ENCODE results near the gene DOCK11.
"Not testable (repeated sequence)": the region's sequence is repeated elsewhere in the genome, so short reads cannot be mapped to it uniquely, and the experiment has no call there.

DOCK11 gene

GRCh38 chrX:118495061-118495921 is at the start of gene DOCK11:
Gene DOCK11, plus strand, starts transcription at chrX:118495815. Its CDS starts 157 bp downstream, at chrX:118495972.
- H3K4me1 Mint-ChIP-seq, result peaks cover 13% of the 10 kb centered on the region
- no peaks in the 10 kb centered on the region for H3K9me3 Mint-ChIP-seq
- peak within 1 kb of the TSS; percentile 97 for H3K27ac Mint-ChIP-seq
- peaks cover 4% of the 10 kb centered on the region for H3K36me3 Mint-ChIP-seq
- H3K4me3 Mint-ChIP-seq, result peak within 1 kb of the TSS; percentile 97
- DNase-seq (ENCODE audit: low spot score in 2 of 2), result peak; percentile 54 to 69
- peak; percentile 71 for ATAC-seq (ENCODE audit: low read depth)
- H3K27me3 Mint-ChIP-seq, result no peaks in the 10 kb centered on the region

DNA sequence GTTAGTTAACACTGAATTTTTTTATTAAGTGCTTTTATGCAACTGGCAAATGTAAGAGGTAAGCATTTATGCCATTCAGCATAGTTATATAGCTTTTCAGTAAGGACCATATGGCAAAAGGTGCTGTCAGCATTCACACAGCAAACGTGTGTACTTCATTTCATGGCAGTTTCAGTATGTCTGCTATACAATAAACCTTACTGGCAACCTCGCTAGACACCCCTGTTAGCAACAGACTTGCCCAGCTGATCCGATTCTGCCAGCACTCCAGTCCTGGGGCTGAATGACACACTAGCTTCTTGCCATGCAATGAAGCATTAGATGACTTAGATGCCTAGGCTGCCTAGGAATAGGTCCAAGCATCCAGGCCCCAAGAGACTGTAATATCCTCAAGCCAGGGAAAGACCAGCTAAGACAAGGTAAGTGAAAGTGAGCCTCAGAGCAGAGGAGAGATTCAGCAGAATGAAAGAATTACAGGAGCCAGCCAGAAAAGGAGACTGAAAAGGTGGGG is 47.3 kb upstream of the DOCK11 start:
- no peak for ATAC-seq (ENCODE audit: low read depth)
- Mint-ChIP-seq H3K9me3 (no peaks in the 10 kb centered on the region), H3K27me3 (no peaks in the 10 kb centered on the region), H3K4me3 (no peak overlapping the region), H3K4me1 (no peaks in the 10 kb centered on the region), H3K27ac (no peak overlapping the region), H3K36me3 (peaks cover 10% of the 10 kb centered on the region)
- no peak for DNase-seq (ENCODE audit: low spot score in 2 of 2)

DNA sequence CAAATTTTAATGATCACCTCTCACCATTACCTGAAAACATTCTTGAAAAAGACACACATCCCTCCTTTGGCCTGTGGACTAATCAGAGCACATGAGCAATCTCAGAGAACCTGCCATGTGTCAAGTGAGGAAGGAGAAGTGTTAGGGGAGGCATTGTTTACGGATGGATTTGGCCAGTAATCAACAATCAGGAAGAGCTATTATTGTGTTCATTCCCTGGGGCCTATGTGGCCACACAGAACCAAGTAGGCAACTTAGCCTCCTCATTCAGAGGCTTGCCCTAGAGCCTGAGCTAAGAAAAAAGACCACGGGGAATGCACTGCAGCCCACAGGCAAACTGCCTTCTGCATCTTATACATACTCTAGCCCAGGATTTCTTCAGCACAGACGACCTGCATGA is 40.6 kb upstream of the DOCK11 start:
- peaks cover 5% of the 10 kb centered on the region for H3K36me3 Mint-ChIP-seq
- no peak for DNase-seq (ENCODE audit: low spot score in 2 of 2)
- H3K27ac Mint-ChIP-seq, result no peak overlapping the region
- H3K4me1 Mint-ChIP-seq, result peaks cover 4% of the 10 kb centered on the region
- H3K4me3 Mint-ChIP-seq, result no peak overlapping the region
- no peaks in the 10 kb centered on the region for H3K27me3 Mint-ChIP-seq
- no peaks in the 10 kb centered on the region for H3K9me3 Mint-ChIP-seq
- ATAC-seq (ENCODE audit: low read depth), result no peak

DNA sequence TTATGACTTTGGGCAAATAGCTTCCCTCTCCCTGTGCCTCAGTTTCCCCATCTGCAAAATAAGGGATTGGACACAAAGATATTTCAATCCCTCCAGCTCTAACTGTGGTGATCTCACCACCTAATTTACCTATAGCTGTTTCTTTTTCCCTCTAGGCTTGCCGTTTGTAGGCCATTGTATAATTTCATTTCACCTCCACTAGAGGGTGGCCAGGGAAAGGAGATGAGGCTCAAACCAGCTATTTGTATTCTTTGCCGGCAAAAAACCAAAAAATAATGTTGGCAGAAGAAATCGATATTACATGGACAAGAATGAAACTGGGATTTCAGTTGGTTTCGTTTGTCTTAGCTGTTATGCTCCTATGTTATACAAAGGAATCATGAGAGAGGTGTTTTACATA is 36.1 kb upstream of the DOCK11 start:
- peak; percentile 76 for ATAC-seq (ENCODE audit: low read depth)
- Mint-ChIP-seq H3K27me3 (no peaks in the 10 kb centered on the region), H3K36me3 (no peaks in the 10 kb centered on the region), H3K9me3 (no peaks in the 10 kb centered on the region), H3K27ac (no peak overlapping the region), H3K4me1 (peaks cover 4% of the 10 kb centered on the region), H3K4me3 (no peak overlapping the region)
- peak in 1 of 2 donors; percentile 9 for DNase-seq (ENCODE audit: low spot score in 2 of 2)

DNA sequence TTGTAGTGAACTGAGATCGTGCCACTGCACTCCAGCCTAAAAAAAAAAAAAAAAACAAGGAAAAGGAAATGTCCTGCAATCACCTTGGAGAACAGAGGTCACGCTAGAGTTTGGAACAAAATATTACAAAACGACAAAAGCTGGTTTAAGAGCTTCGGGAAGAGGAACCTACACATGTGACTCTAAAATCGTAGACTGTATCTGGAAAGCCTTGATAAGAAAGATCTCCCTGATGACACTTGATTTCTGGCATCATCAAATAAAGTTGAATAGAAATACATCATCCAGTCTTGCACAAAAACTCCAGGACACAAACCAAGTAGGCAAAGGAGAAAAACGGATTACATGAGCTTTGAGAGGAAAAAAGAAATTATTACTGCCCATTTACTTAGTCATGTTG is 31.1 kb upstream of the DOCK11 start:
- Mint-ChIP-seq H3K4me1 (peaks cover 2% of the 10 kb centered on the region), H3K36me3 (no peaks in the 10 kb centered on the region), H3K27me3 (no peaks in the 10 kb centered on the region), H3K4me3 (no peak overlapping the region), H3K27ac (no peak overlapping the region), H3K9me3 (no peaks in the 10 kb centered on the region)
- ATAC-seq (ENCODE audit: low read depth) (no peak), DNase-seq (ENCODE audit: low spot score in 2 of 2) (no peak)

DNA sequence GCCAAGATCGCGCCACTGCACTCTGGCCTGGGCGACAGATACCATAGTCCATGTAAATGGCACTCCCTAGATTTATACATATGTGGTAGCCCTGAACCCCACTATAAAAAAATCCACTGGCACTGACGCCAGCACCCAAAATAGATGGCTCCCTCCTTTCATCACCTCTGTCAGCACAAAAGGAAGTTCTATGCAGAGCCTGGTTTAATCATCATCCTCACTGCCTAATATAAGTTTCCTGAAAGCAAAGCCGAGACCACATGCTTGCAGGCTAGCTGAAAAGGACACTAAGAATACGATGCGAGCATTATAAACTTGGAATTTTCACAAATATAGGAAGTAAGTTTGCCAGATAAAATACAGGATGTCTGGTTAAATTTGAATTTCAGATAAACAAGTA is 27.5 kb upstream of the DOCK11 start:
- no peak overlapping the region for H3K27ac Mint-ChIP-seq
- no peak for ATAC-seq (ENCODE audit: low read depth)
- no peaks in the 10 kb centered on the region for H3K36me3 Mint-ChIP-seq

GRCh38 chrX:118470721-118471347 is 24.8 kb upstream of the DOCK11 start:
- H3K36me3 Mint-ChIP-seq, result not testable (repeated sequence)

More for the DNA sequence above, 27.5 kb upstream of the DOCK11 start:
- no peaks in the 10 kb centered on the region for H3K4me1 Mint-ChIP-seq
- H3K4me3 Mint-ChIP-seq, result no peak overlapping the region
- no peak for DNase-seq (ENCODE audit: low spot score in 2 of 2)
- H3K27me3 Mint-ChIP-seq, result no peaks in the 10 kb centered on the region
- no peaks in the 10 kb centered on the region for H3K9me3 Mint-ChIP-seq

GRCh38 chrX:118474586-118474985 is 21.0 kb upstream of the DOCK11 start:
- no peak overlapping the region for H3K27ac Mint-ChIP-seq
- no peak for DNase-seq (ENCODE audit: low spot score in 2 of 2)
- ATAC-seq (ENCODE audit: low read depth), result no peak
- no peaks in the 10 kb centered on the region for H3K27me3 Mint-ChIP-seq
- no peaks in the 10 kb centered on the region for H3K36me3 Mint-ChIP-seq
- H3K4me1 Mint-ChIP-seq, result no peaks in the 10 kb centered on the region
- H3K4me3 Mint-ChIP-seq, result no peak overlapping the region
- H3K9me3 Mint-ChIP-seq, result no peaks in the 10 kb centered on the region

More at GRCh38 chrX:118470721-118471347, 24.8 kb upstream of the DOCK11 start:
- H3K4me3 Mint-ChIP-seq; H3K4me1 Mint-ChIP-seq; H3K27ac Mint-ChIP-seq; H3K27me3 Mint-ChIP-seq; DNase-seq (ENCODE audit: low spot score in 2 of 2); H3K9me3 Mint-ChIP-seq; ATAC-seq (ENCODE audit: low read depth): not testable (repeated sequence)

DNA sequence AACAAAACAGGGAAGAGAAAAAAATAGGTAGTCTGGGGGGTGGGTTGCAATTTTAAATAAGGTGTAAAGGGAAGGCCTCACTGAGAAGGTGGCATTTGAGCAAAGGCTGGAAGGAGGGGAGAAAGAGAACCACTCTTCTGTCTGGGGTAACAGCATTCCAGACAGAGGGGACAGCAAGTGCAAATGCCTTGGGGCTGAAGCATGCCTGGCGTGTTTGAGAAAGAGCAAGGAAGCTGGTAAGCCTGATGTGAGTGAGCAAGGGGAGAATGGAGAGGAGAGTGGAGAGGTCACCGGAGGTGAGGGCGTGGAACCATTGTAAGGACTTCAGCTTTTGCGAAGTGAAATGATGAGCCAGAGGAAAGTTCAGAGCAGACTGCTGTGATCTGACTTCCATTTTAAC is 19.7 kb upstream of the DOCK11 start:
- DNase-seq (ENCODE audit: low spot score in 2 of 2) (no peak), ATAC-seq (ENCODE audit: low read depth) (no peak)
- Mint-ChIP-seq H3K4me1 (no peaks in the 10 kb centered on the region), H3K4me3 (no peak overlapping the region), H3K27ac (no peak overlapping the region), H3K27me3 (no peaks in the 10 kb centered on the region), H3K36me3 (no peaks in the 10 kb centered on the region), H3K9me3 (no peaks in the 10 kb centered on the region)

DNA sequence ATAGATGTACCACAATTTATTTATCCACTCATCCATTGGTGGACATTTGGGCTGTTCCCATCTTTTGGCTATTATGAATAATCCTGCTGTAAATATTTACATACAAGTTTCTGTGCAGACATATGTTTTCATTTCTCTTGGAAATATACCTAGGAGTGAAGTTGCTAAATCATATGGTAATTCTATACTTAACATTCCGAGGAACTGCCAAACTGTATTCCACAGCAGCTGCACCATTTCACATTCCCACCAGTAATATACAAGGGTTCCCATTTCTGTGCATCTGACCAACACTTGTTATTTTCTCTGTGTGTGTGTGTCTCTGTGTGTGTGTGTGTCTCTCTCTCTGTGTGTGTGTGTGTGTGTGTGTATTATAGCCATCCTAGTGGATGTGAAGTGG is 15.4 kb upstream of the DOCK11 start:
- DNase-seq (ENCODE audit: low spot score in 2 of 2), result no peak
- no peaks in the 10 kb centered on the region for H3K27me3 Mint-ChIP-seq
- H3K27ac Mint-ChIP-seq, result no peak overlapping the region
- H3K4me3 Mint-ChIP-seq, result no peak overlapping the region
- no peak for ATAC-seq (ENCODE audit: low read depth)
- H3K4me1 Mint-ChIP-seq, result no peaks in the 10 kb centered on the region
- H3K9me3 Mint-ChIP-seq, result no peaks in the 10 kb centered on the region
- H3K36me3 Mint-ChIP-seq, result no peaks in the 10 kb centered on the region

DNA sequence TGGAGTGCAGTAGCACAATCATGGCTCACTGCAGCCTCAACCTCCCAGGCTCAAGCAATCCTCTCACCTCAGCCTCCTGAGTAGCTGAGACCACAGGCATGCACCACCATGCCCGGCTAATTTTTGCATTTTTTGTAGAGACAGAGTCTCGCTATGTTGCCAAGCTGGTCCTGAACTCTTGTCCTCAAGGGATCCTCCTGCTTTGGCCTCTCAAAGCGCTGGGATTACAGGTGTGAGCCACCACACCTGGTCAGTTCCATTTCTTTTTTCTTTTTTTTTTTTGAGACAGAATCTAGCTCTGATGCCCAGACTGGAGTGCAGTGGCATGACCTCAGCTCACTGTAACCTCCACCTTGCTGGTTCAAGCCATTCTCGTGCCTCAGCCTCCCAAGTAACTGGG is 13.2 kb upstream of the DOCK11 start:
- DNase-seq (ENCODE audit: low spot score in 2 of 2); H3K27me3 Mint-ChIP-seq: not testable (repeated sequence)

DNA sequence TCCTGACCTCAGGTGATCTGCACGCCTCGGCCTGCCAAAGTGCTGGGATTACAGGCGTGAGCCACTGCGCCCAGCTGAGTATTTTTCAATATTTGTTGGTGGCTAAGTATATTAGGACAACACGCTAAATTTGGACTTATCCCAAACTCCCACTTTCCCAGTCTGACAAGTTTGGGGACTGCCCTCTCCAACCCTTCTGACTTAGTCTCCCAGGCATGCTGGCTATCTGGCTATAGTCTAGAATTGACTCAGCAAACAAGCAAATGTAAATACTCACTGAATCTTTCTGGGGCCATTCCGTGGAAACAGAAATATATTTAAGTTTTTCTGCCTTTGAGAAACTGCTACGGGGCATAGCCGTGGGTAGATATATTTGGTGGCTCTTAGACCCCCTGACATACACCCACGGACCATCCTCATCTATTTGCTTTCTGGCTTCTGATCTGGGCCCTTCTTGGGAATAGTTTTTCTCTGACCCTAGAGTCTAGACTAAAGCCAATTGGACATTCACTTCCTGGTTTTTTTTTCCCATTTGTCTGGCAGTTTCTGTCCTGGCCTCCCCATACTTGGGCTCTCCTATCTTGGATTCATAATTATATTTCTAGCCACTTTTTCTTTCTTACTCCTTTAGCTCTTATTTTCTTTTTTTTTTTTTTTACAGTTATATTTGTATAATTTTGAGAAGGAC is 11.3 kb upstream of the DOCK11 start:
- Mint-ChIP-seq H3K36me3 (no peaks in the 10 kb centered on the region), H3K4me1 (no peaks in the 10 kb centered on the region), H3K4me3 (no peak overlapping the region), H3K27ac (no peak overlapping the region), H3K27me3 (no peaks in the 10 kb centered on the region), H3K9me3 (no peaks in the 10 kb centered on the region)
- DNase-seq (ENCODE audit: low spot score in 2 of 2) (no peak), ATAC-seq (ENCODE audit: low read depth) (no peak)

More for the DNA sequence above, 13.2 kb upstream of the DOCK11 start:
- H3K27ac Mint-ChIP-seq; H3K9me3 Mint-ChIP-seq; ATAC-seq (ENCODE audit: low read depth); H3K36me3 Mint-ChIP-seq; H3K4me1 Mint-ChIP-seq; H3K4me3 Mint-ChIP-seq: not testable (repeated sequence)

- not testable (repeated sequence) for H3K4me1 Mint-ChIP-seq; DNase-seq (ENCODE audit: low spot score in 2 of 2); ATAC-seq (ENCODE audit: low read depth); H3K4me3 Mint-ChIP-seq; H3K9me3 Mint-ChIP-seq; H3K27ac Mint-ChIP-seq; H3K36me3 Mint-ChIP-seq; H3K27me3 Mint-ChIP-seq
These were observed 8.9 kb upstream of the DOCK11 start for GRCh38 chrX:118486693-118487092.

DNA sequence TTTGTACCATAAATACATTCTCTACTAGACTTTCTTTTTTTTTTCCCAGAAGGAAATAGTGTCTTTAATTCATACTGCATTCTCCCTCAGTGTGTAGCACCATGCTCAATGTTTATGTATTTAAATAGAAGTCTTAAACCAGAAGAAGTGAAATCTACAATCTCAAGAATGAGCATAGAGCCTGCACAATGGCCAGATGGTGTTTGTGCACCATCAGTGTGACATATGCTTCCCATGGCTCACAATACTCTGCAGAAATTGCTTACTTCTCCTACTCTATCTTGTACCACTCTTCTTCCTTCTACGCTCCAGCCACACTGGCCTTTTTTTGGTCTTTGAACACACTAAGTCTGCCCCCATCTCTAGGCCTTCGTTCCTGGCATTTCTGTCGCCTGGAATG is 2.6 kb upstream of the DOCK11 start:
- H3K27ac Mint-ChIP-seq, result peak overlapping the region; percentile 18

More for the DNA sequence above, 2.6 kb upstream of the DOCK11 start:
- no peaks in the 10 kb centered on the region for H3K9me3 Mint-ChIP-seq
- H3K27me3 Mint-ChIP-seq, result no peaks in the 10 kb centered on the region
- no peak overlapping the region for H3K4me3 Mint-ChIP-seq
- H3K36me3 Mint-ChIP-seq, result peaks cover 4% of the 10 kb centered on the region
- peaks cover 9% of the 10 kb centered on the region for H3K4me1 Mint-ChIP-seq
- ATAC-seq (ENCODE audit: low read depth) (no peak), DNase-seq (ENCODE audit: low spot score in 2 of 2) (no peak)
